Fibroblast of villous mesenchyme (primary cell): ENCODE data around the gene PTH1R. TPM values are rescaled to one million over a fixed set of nuclear protein-coding genes. Genes with fewer than 3 reads are reported as not detected.

Source experiments
- DNase-seq: peaks from one replicate; pipeline ENCODE4 v3.0.0-alpha.2; 2010; ENCODE audit warnings: low read depth
- H3K4me3 ChIP-seq: 2 replicates; pipeline ENCODE4 v1.5.1; 2011; ENCODE audit warnings: low read depth, mild to moderate bottlenecking, low read length
- CTCF ChIP-seq: IDR thresholded peaks from 2 replicates; pipeline ENCODE4 v1.5.1; 2012; ENCODE audit warnings: low read depth, mild to moderate bottlenecking, low read length; ENCODE audit not compliant: insufficient read depth
- total RNA-seq: library from RNA; depleted of rRNA; stranded (reverse); fragments of >200 nt; gene quantifications from 2 replicates; pipeline ENCODE4 v1.2.3, GENCODE V29; 2012

The PTH1R gene
- total RNA-seq, 1 donor: 2.6 TPM

GRCh38 chr3:46845397-46845859, 32.1 kb upstream of the PTH1R start:
- TF ChIP-seq CTCF: no peak
- DNase-seq: peak; percentile 84

GRCh38 chr3:46845860-46846623, 31.5 kb upstream of the PTH1R start:
- peak; percentile 83 for DNase-seq
- H3K4me3 ChIP-seq: peak overlapping the region; percentile 52
- TF ChIP-seq CTCF: peak; percentile 54

More at GRCh38 chr3:46845397-46845859, 32.1 kb upstream of the PTH1R start:
- peak overlapping the region; percentile 52 for H3K4me3 ChIP-seq

GRCh38 chr3:46846624-46847542, 30.6 kb upstream of the PTH1R start:
- TF ChIP-seq CTCF: no peak
- H3K4me3 ChIP-seq: peak overlapping the region; percentile 50
- DNase-seq: no peak

GRCh38 chr3:46847744-46848143, 29.8 kb upstream of the PTH1R start:
- no peak for TF ChIP-seq CTCF
- DNase-seq: no peak

GRCh38 chr3:46848271-46849044, 29.1 kb upstream of the PTH1R start:
- TF ChIP-seq CTCF: peak; percentile 51
- DNase-seq: peak; percentile 42

More at GRCh38 chr3:46847744-46848143, 29.8 kb upstream of the PTH1R start:
- H3K4me3 ChIP-seq: no peak overlapping the region

GRCh38 chr3:46849045-46849631, 28.4 kb upstream of the PTH1R start:
- no peak overlapping the region for H3K4me3 ChIP-seq
- no peak for TF ChIP-seq CTCF
- DNase-seq: no peak

More at GRCh38 chr3:46848271-46849044, 29.1 kb upstream of the PTH1R start:
- H3K4me3 ChIP-seq: no peak overlapping the region
